Peyer's patch (tissue), 4 donors: ENCODE measurements around the gene BTG1.

ENCODE experiments used
- POLR2A ChIP-seq, 2 donors: fragments of 450-650 bp; IDR thresholded peaks; one replicate each; pipeline ENCODE4 v1.5.1; 2017; ENCODE audit warnings: antibody characterized with exemption in 2 of 2, mild to moderate bottlenecking in 2 of 2, moderate library complexity in 2 of 2
- TF ChIP-seq, protein P1 (sequence below), 6 experiments: fragments of 450-650 bp in 4 of 6; fragments of 200-600 bp in 2 of 6; sonication (generic) in 1 of 6; IDR thresholded peaks; one replicate each; pipeline ENCODE4 v1.5.1; 2017 to 2019; ENCODE audit warnings: antibody characterized with exemption in 6 of 6, mild to moderate bottlenecking in 3 of 6, moderate library complexity in 1 of 6

GRCh38 chr12:92108651-92109050 is 37.0 kb downstream of the BTG1 start:
- TF ChIP-seq, protein P1, sequence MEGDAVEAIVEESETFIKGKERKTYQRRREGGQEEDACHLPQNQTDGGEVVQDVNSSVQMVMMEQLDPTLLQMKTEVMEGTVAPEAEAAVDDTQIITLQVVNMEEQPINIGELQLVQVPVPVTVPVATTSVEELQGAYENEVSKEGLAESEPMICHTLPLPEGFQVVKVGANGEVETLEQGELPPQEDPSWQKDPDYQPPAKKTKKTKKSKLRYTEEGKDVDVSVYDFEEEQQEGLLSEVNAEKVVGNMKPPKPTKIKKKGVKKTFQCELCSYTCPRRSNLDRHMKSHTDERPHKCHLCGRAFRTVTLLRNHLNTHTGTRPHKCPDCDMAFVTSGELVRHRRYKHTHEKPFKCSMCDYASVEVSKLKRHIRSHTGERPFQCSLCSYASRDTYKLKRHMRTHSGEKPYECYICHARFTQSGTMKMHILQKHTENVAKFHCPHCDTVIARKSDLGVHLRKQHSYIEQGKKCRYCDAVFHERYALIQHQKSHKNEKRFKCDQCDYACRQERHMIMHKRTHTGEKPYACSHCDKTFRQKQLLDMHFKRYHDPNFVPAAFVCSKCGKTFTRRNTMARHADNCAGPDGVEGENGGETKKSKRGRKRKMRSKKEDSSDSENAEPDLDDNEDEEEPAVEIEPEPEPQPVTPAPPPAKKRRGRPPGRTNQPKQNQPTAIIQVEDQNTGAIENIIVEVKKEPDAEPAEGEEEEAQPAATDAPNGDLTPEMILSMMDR (IDR thresholded peaks at IDR 0.05): no peak
- no peak for TF ChIP-seq POLR2A (IDR thresholded peaks at IDR 0.05)
